K562 (cell line): Measurements from ENCODE around the gene AKAP10.

Experiments used
- CTCF ChIP-seq, 3 experiments: IDR thresholded peaks in 2 of 3; conservative IDR thresholded peaks in 1 of 3; 2 replicates each; pipeline ENCODE4 v1.5.1; 2011 to 2012; ENCODE audit warnings: low read length in 3 of 3, mild to moderate bottlenecking in 3 of 3, control low read depth in 2 of 3, improper control_type of control experiment in 1 of 3, inconsistent platforms in 1 of 3, low read depth in 1 of 3, mixed read lengths in 1 of 3, moderate library complexity in 1 of 3; ENCODE audit not compliant: insufficient read depth in 2 of 3
- ELF1 ChIP-seq: fragments of 200-800 bp; sonication (Bioruptor generic); IDR thresholded peaks from 2 replicates; pipeline ENCODE4 v1.6.1; 2016; ENCODE audit warnings: missing genetic modification characterization, missing compliant biosample characterization
- EZH2 ChIP-seq: IDR thresholded peaks from 2 replicates; pipeline ENCODE4 v1.6.1; 2012; ENCODE audit warnings: low read depth, mild to moderate bottlenecking, inconsistent platforms, low read length, borderline replicate concordance
- FOXK2 ChIP-seq, 2 experiments: fragments of 450-650 bp; IDR thresholded peaks in 1 of 2; conservative IDR thresholded peaks in 1 of 2; 2 replicates each; pipeline ENCODE4 v1.6.1; 2016; ENCODE audit warnings: low read depth in 2 of 2, mild to moderate bottlenecking in 1 of 2
- GTF2F1 ChIP-seq: IDR thresholded peaks from 2 replicates; pipeline ENCODE4 v1.6.1; 2011; ENCODE audit warnings: low read depth, low read length, improper control_type of control experiment
- HOMEZ ChIP-seq: fragments of 250-450 bp; sonication (Bioruptor Pico); IDR thresholded peaks from 2 replicates; pipeline ENCODE4 v1.4.0; 2020; ENCODE audit warnings: mild to moderate bottlenecking, moderate library complexity
- KAT7 ChIP-seq: sonication (generic); formaldehyde crosslinking; IDR thresholded peaks from 2 replicates; pipeline ENCODE4 v1.8.0; 2022; ENCODE audit warnings: missing genetic modification reagents, mild to moderate bottlenecking, borderline replicate concordance
- L3MBTL2 ChIP-seq: fragments of 450-650 bp; IDR thresholded peaks from 2 replicates; pipeline ENCODE4 v1.6.1; 2016; ENCODE audit warnings: mild to moderate bottlenecking, moderate library complexity
- MAX ChIP-seq: sonication (generic); formaldehyde crosslinking; IDR thresholded peaks from 2 replicates; pipeline ENCODE4 v1.9.0; 2022; ENCODE audit warnings: mild to moderate bottlenecking, missing genetic modification reagents
- NCOR1 ChIP-seq: fragments of 450-650 bp; IDR thresholded peaks from 2 replicates; pipeline ENCODE4 v1.6.1; 2016; ENCODE audit warnings: mild to moderate bottlenecking, moderate library complexity
- POLR2AphosphoS5 ChIP-seq: IDR thresholded peaks from 2 replicates; pipeline ENCODE4 v1.6.1; 2011; ENCODE audit warnings: mild to moderate bottlenecking, low read depth, low read length, moderate library complexity; ENCODE audit not compliant: control insufficient read depth, insufficient read depth
- ZNF274 ChIP-seq: IDR thresholded peaks from 2 replicates; pipeline ENCODE4 v1.6.1; 2011; ENCODE audit warnings: low read depth, mild to moderate bottlenecking, low read length, moderate library complexity, borderline replicate concordance
- ZNF707 ChIP-seq: fragments of 250-450 bp; sonication (Bioruptor Pico); conservative IDR thresholded peaks from 2 replicates; pipeline ENCODE4 v1.8.0; 2022; ENCODE audit warnings: inconsistent platforms, mild to moderate bottlenecking, moderate library complexity

- no peak for TF ChIP-seq POLR2AphosphoS5
- no peak for TF ChIP-seq GTF2F1
- TF ChIP-seq MAX (CRISPR knock-in tag), result no peak
- TF ChIP-seq ZNF274, result no peak
- TF ChIP-seq KAT7 (CRISPR knock-in tag), result no peak
- TF ChIP-seq ELF1 (tag), result no peak
- no peak for TF ChIP-seq FOXK2 (conservative IDR thresholded peaks at IDR 0.05 in 1 of 2, IDR thresholded peaks at IDR 0.05 in 1 of 2; ENCODE audit: low read depth in 2 of 2)
- TF ChIP-seq ZNF707 (CRISPR knock-in tag), result no peak
- no peak for TF ChIP-seq HOMEZ (CRISPR knock-in tag)
- TF ChIP-seq NCOR1, result no peak
- TF ChIP-seq L3MBTL2, result no peak
- TF ChIP-seq EZH2, result no peak
- TF ChIP-seq CTCF (IDR thresholded peaks at IDR 0.05 in 2 of 3, conservative IDR thresholded peaks at IDR 0.05 in 1 of 3; ENCODE audit: insufficient read depth in 2 of 3, low read depth in 1 of 3, low read length in 3 of 3), result no peak
These were observed 97.2 kb downstream of the AKAP10 start for GRCh38 chr17:19880393-19880792.
